ENCODE results near the gene PLCB1. TPM values are rescaled to one million over a fixed set of nuclear protein-coding genes. Genes with fewer than 3 reads are reported as not detected.

Gene PLCB1
- total and polyA plus RNA-seq, 2 of the 4 experiments (the other 2 are of a cell fraction): 5.6 to 16.1 TPM

GRCh38 chr20:8635837-8636236 is 503.8 kb downstream of the PLCB1 start:
- in situ Hi-C loops (cut with MboI; ENCODE audit: low sequenced_read_pairs) (no loop called here), dilution Hi-C loops (cut with HindIII; ENCODE audit: low sequenced_read_pairs, unreplicated experiment) (no loop called here), intact Hi-C loops (cut with micrococcal nuclease) (no loop called here)
- Histone ChIP-seq H2AK9ac (replicated peaks; ENCODE audit: low read depth, low read length, poor library complexity) (no peak overlapping the region), H3K4me2 (ENCODE audit: low read depth, low read length) (no peak overlapping the region), H3K36me3 (ENCODE audit: control insufficient read depth, insufficient read depth, low read length) (no peaks in the 10 kb centered on the region), H2AFZ (replicated peaks; ENCODE audit: low read length, poor library complexity) (no peak overlapping the region), H4K8ac (ENCODE audit: low read depth in 2 of 2, low read length in 2 of 2) (no peak overlapping the region), H3K14ac (replicated peaks; ENCODE audit: low read depth, low read length) (no peak overlapping the region), H3K9ac (ENCODE audit: low read depth, low read length) (no peak overlapping the region), H2BK5ac (ENCODE audit: low read depth, low read length, poor library complexity, severe bottlenecking) (no peak overlapping the region), H3K79me1 (ENCODE audit: low read depth in 1 of 2, low read length in 2 of 2) (no peaks in the 10 kb centered on the region; a peak in 2 of 4 replicates), H3K56ac (ENCODE audit: extremely low read depth, insufficient read depth, low read length) (no peak overlapping the region), H3K23ac (ENCODE audit: low read depth, low read length) (no peak overlapping the region), H3K9me3 (ENCODE audit: control insufficient read depth, insufficient read depth, low read length) (no peaks in the 10 kb centered on the region), H4K5ac (ENCODE audit: low read depth, low read length) (no peak overlapping the region), H2BK20ac (ENCODE audit: low read depth, low read length) (no peak overlapping the region), H3K27ac (ENCODE audit: insufficient read depth, low read length) (no peak overlapping the region), H4K91ac (ENCODE audit: insufficient read depth, low read depth, low read length) (no peak overlapping the region), H3K4me3 (ENCODE audit: insufficient read depth, low read depth, low read length) (no peak overlapping the region), H2BK15ac (ENCODE audit: low read depth, low read length) (no peak overlapping the region), H3K4ac (ENCODE audit: low read depth, low read length) (no peak overlapping the region), H2AK5ac (ENCODE audit: low read depth, low read length) (no peak overlapping the region), H3K4me1 (ENCODE audit: control insufficient read depth, insufficient read depth, low read length) (no peaks in the 10 kb centered on the region; the same call in 1 of the 2 replicates), H2BK120ac (ENCODE audit: low read depth, low read length) (no peak overlapping the region), H4K20me1 (ENCODE audit: insufficient read depth, low read length) (no peaks in the 10 kb centered on the region), H3K9me1 (ENCODE audit: insufficient read depth, low read length) (no peaks in the 10 kb centered on the region; the same call in 1 of the 2 replicates), H3K18ac (ENCODE audit: low read depth, low read length) (no peak overlapping the region), H3K27me3 (ENCODE audit: control insufficient read depth, insufficient read depth, low read length) (no peaks in the 10 kb centered on the region)
- no peak for TF ChIP-seq CHD1 (IDR thresholded peaks at IDR 0.05; ENCODE audit: low read depth, low read length)
- TF ChIP-seq RFX5 (IDR thresholded peaks at IDR 0.05; ENCODE audit: low read depth, low read length): no peak
- TF ChIP-seq MAFK (IDR thresholded peaks at IDR 0.05; ENCODE audit: low read depth, low read length): peak; percentile 70
- TF ChIP-seq MXI1 (IDR thresholded peaks at IDR 0.05; ENCODE audit: borderline replicate concordance, low read depth, low read length): no peak
- no peak for ATAC-seq (ENCODE audit: low read depth)
- no peak for DNase-seq
- BruUV-seq (replicated peaks): no TSS peak
- WGBS, 2 experiments (ENCODE audit: extremely low coverage in 2 of 2, insufficient read length in 1 of 2): no CpG with 5 or more reads among the region's 2 CpGs
- CTCF ChIA-PET: no interaction called here
- POLR2A ChIA-PET (ENCODE audit: unreplicated experiment): no interaction called here
